Lower leg skin (tissue), 4 donors: ENCODE measurements around the gene PPARGC1A. TPM values are rescaled to one million over a fixed set of nuclear protein-coding genes. Genes with fewer than 3 reads are reported as not detected.

Source experiments
- DNase-seq, 2 donors: peaks; one replicate each; pipeline ENCODE4 v3.0.0-alpha.2; 2019; ENCODE audit warnings: low spot score in 2 of 2
- H3K4me3 ChIP-seq: fragments of 200-600 bp; sonication (generic); 2 replicates; pipeline ENCODE4 v1.5.1; 2017; ENCODE audit warnings: mild to moderate bottlenecking, low read depth; ENCODE audit not compliant: poor library complexity, severe bottlenecking
- CTCF ChIP-seq, 3 donors: fragments of 450-650 bp; IDR thresholded peaks; one replicate each; pipeline ENCODE4 v1.5.1; 2016; ENCODE audit warnings: antibody characterized with exemption in 3 of 3, mild to moderate bottlenecking in 3 of 3, moderate library complexity in 2 of 3
- POLR2A ChIP-seq, 2 donors: fragments of 450-650 bp; IDR thresholded peaks; one replicate each; pipeline ENCODE4 v1.6.1; 2016 to 2017; ENCODE audit warnings: antibody characterized with exemption in 2 of 2, mild to moderate bottlenecking in 1 of 2, moderate library complexity in 1 of 2
- WGBS, 2 donors: methylation state at CpG; one replicate each; pipeline ENCODE4 v1.1.5; 2018; 5-methylcytosine and 5-hydroxymethylcytosine counted together
- intact Hi-C: fragments of 100-400 bp; cut with DNase I; formaldehyde crosslinking; loops from one replicate; pipeline ENCODE4 v1.15.0; 2023; ENCODE audit warnings: low total_unique reads
- total RNA-seq, 4 donors: library from RNA; depleted of rRNA; stranded (reverse); fragments of >200 nt; gene quantifications; one replicate each; pipeline ENCODE4 v1.1.0, GENCODE V29; 2016

The PPARGC1A gene
- total RNA-seq, 4 donors from 2014 or later = 3.4 to 40.0 (median 14.1) TPM

- TF ChIP-seq POLR2A (IDR thresholded peaks at IDR 0.05) = no peak
- no peak for TF ChIP-seq CTCF (IDR thresholded peaks at IDR 0.05)
- H3K4me3 ChIP-seq = no peak overlapping the region
- intact Hi-C loops = no loop called here
- 71 to 78% methylated on average over 4 of the region's 4 CpGs for WGBS, 2 donors
- no peak for DNase-seq
These were observed 7.8 kb upstream of the PPARGC1A start for GRCh38 chr4:23897564-23898109.

- TF ChIP-seq CTCF (IDR thresholded peaks at IDR 0.05) (no peak), POLR2A (IDR thresholded peaks at IDR 0.05) (no peak)
These were observed 4.2 kb upstream of the PPARGC1A start for GRCh38 chr4:23894021-23894420.

GRCh38 chr4:23891064-23891421 lies 1.2 kb upstream of the PPARGC1A start:
- DNase-seq = no peak
- no peak for TF ChIP-seq CTCF (IDR thresholded peaks at IDR 0.05)
- TF ChIP-seq POLR2A (IDR thresholded peaks at IDR 0.05) = no peak
- no peak overlapping the region for H3K4me3 ChIP-seq
- intact Hi-C loops = no loop called here
- 15 to 21% methylated on average over 1 of the region's 1 CpG for WGBS, 2 donors

More at GRCh38 chr4:23894021-23894420, 4.2 kb upstream of the PPARGC1A start:
- H3K4me3 ChIP-seq = no peak overlapping the region
- WGBS, 2 donors = 61 to 62% methylated on average over 2 of the region's 2 CpGs
- intact Hi-C loops = no loop called here
- DNase-seq = no peak

GRCh38 chr4:23890369-23891063 lies 669 bp upstream of the PPARGC1A start:
- H3K4me3 ChIP-seq = no peak overlapping the region
- intact Hi-C loops = no loop called here
- TF ChIP-seq POLR2A (IDR thresholded peaks at IDR 0.05) (no peak), CTCF (IDR thresholded peaks at IDR 0.05) (no peak)
- DNase-seq = no peak
- WGBS, 2 donors = 6 to 11% methylated on average over 9 of the region's 9 CpGs

- TF ChIP-seq POLR2A (IDR thresholded peaks at IDR 0.05) (no peak), CTCF (IDR thresholded peaks at IDR 0.05) (no peak)
- H3K4me3 ChIP-seq = peak overlapping the region; percentile 34
- intact Hi-C loops = no loop called here
- DNase-seq = no peak
- 3 to 4% methylated on average over 3 of the region's 3 CpGs for WGBS, 2 donors
These were observed 456 bp downstream of the PPARGC1A start for GRCh38 chr4:23889391-23889790.
